Measurements from ENCODE around the gene TMC1. TPM values are rescaled to one million over a fixed set of nuclear protein-coding genes. Genes with fewer than 3 reads are reported as not detected.

The TMC1 gene
- total RNA-seq, 4 donors from 2014 or later: 0.32 TPM; not detected in 3

GRCh38 chr9:72788966-72789735 is 267.7 kb downstream of the TMC1 start:
- no peak overlapping the region for H3K27ac ChIP-seq

DNA sequence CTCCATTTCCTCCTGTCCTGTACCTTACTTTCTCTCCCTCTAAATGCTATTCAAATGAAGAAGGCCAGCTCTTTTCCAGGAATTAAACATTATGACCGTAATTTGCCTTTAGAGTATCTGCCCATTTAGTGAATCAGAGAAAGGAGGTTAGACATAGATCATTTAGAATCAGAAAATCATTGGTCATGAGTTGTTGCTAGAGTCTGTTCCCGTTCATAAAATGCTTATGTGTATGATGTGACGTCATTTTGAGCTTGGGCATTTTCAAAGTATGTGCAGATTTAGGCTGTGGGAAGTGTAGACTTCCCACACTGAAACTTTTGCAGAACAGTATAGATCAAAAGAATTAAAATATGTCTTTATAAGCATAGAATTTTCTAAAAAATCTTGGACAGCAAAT is 268.5 kb downstream of the TMC1 start:
- Histone ChIP-seq H3K27ac (no peak overlapping the region), H3K36me3 (no peaks in the 10 kb centered on the region), H3K4me1 (no peaks in the 10 kb centered on the region), H3K4me3 (no peak overlapping the region), H3K27me3 (no peaks in the 10 kb centered on the region), H3K9me3 (no peaks in the 10 kb centered on the region)
- WGBS, 2 donors (ENCODE audit: low coverage in 1 of 2): 77 to 80% methylated on average over 3 of the region's 3 CpGs
- no peak for DNase-seq
- TF ChIP-seq POLR2A (IDR thresholded peaks at IDR 0.05): no peak
- in situ Hi-C loops (cut with MboI; ENCODE audit: low pct_ligation_motif_present in 1 of 4, low pct_unique_long_range_greater_than_20kb in 1 of 4, low sequenced_read_pairs in 3 of 4) (loop anchor here in 2 of 4 donors (25.0 kb wide), 2 partner anchors 103 to 728 kb away; partner anchors contain the start of gene C9orf57 (in 1 of the 2)), intact Hi-C loops (cut with DNase I; ENCODE audit: low total_unique reads) (loop anchor here (2.0 kb wide), 1 partner anchor 37 kb away; no protein-coding TSS in a partner anchor)

More at GRCh38 chr9:72788966-72789735, 267.7 kb downstream of the TMC1 start:
- intact Hi-C loops (cut with DNase I; ENCODE audit: low total_unique reads): loop anchor here (2.0 kb wide), 1 partner anchor 36 kb away; no protein-coding TSS in a partner anchor
- no peaks in the 10 kb centered on the region for H3K27me3 ChIP-seq
- DNase-seq: no peak
- H3K36me3 ChIP-seq: no peaks in the 10 kb centered on the region
- in situ Hi-C loops (cut with MboI; ENCODE audit: low pct_ligation_motif_present in 1 of 4, low pct_unique_long_range_greater_than_20kb in 1 of 4, low sequenced_read_pairs in 3 of 4): loop anchor here in 2 of 4 donors (25.0 kb wide), 2 partner anchors 102 to 727 kb away; partner anchors contain the start of gene C9orf57 (in 1 of the 2)
- WGBS, 2 donors (ENCODE audit: low coverage in 1 of 2): 52 to 65% methylated on average over 5 of the region's 5 CpGs
- TF ChIP-seq POLR2A (IDR thresholded peaks at IDR 0.05): no peak
- no peak for TF ChIP-seq POLR2AphosphoS5 (IDR thresholded peaks at IDR 0.05)
- TF ChIP-seq, protein P1, sequence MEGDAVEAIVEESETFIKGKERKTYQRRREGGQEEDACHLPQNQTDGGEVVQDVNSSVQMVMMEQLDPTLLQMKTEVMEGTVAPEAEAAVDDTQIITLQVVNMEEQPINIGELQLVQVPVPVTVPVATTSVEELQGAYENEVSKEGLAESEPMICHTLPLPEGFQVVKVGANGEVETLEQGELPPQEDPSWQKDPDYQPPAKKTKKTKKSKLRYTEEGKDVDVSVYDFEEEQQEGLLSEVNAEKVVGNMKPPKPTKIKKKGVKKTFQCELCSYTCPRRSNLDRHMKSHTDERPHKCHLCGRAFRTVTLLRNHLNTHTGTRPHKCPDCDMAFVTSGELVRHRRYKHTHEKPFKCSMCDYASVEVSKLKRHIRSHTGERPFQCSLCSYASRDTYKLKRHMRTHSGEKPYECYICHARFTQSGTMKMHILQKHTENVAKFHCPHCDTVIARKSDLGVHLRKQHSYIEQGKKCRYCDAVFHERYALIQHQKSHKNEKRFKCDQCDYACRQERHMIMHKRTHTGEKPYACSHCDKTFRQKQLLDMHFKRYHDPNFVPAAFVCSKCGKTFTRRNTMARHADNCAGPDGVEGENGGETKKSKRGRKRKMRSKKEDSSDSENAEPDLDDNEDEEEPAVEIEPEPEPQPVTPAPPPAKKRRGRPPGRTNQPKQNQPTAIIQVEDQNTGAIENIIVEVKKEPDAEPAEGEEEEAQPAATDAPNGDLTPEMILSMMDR (IDR thresholded peaks at IDR 0.05): no peak
- TF ChIP-seq EP300 (IDR thresholded peaks at IDR 0.05; ENCODE audit: low read depth): no peak
- H3K4me3 ChIP-seq: no peak overlapping the region
- no peaks in the 10 kb centered on the region for H3K9me3 ChIP-seq
- H3K4me1 ChIP-seq: no peaks in the 10 kb centered on the region

DNA sequence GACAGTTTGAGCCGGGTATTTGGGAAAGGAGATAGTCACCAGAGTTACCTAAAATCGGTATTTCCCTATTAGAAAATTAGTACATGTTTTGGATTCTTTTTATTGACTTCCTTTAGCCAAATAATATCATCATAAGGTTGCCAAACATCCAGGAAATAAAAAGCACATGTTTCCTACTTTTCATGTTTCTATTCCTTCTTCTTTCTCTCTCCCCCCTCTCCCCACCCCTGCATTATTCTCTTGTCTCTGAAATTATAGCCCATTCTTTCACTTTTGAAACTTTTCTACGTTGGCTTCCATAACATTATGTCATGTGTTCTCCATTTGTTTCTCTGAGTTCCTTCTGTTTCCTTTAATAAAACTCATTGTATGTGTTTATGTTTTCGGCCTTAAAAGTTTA is 269.6 kb downstream of the TMC1 start:
- no peak for DNase-seq
- intact Hi-C loops (cut with DNase I; ENCODE audit: low total_unique reads) (no loop called here), in situ Hi-C loops (cut with MboI; ENCODE audit: low pct_ligation_motif_present in 1 of 4, low pct_unique_long_range_greater_than_20kb in 1 of 4, low sequenced_read_pairs in 3 of 4) (loop anchor here in 2 of 4 donors (25.0 kb wide), 2 partner anchors 104 to 729 kb away; partner anchors contain the start of gene C9orf57 (in 1 of the 2))
- Histone ChIP-seq H3K27ac (no peak overlapping the region), H3K27me3 (no peaks in the 10 kb centered on the region), H3K36me3 (no peaks in the 10 kb centered on the region), H3K4me3 (no peak overlapping the region), H3K4me1 (no peaks in the 10 kb centered on the region), H3K9me3 (peaks cover 0 to 4% of the 10 kb centered on the region in 2 donors)
- 60 to 70% methylated on average over 4 of the region's 4 CpGs for WGBS, 2 donors (ENCODE audit: low coverage in 1 of 2)
- TF ChIP-seq POLR2A (IDR thresholded peaks at IDR 0.05) (no peak), EP300 (IDR thresholded peaks at IDR 0.05; ENCODE audit: low read depth) (no peak), POLR2AphosphoS5 (IDR thresholded peaks at IDR 0.05) (no peak)
- TF ChIP-seq, protein P1 (IDR thresholded peaks at IDR 0.05): no peak

DNA sequence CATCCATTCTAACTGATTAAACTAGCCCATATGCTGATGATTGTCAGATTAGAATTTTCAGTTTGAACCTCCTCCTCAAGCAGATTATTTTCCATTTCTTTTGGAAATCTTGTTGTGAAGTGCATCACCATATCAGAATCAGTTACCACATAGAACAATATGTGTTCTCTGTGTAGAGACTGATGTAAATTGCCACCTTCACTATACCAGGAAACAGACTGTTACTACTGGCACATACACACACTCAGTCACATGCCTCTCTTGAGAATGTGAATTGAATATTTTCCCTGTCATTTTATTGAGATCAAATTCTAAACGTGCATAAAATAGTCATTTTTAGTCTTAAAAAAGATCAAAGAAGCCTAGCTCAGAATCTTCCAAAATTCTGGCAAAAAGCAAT is 270.0 kb downstream of the TMC1 start:
- Histone ChIP-seq H3K4me3 (no peak overlapping the region), H3K27me3 (no peaks in the 10 kb centered on the region), H3K4me1 (no peaks in the 10 kb centered on the region), H3K27ac (no peak overlapping the region), H3K9me3 (peaks cover 0 to 6% of the 10 kb centered on the region in 2 donors), H3K36me3 (no peaks in the 10 kb centered on the region)
- DNase-seq: no peak
- 28 to 41% methylated on average over 1 of the region's 1 CpG for WGBS, 2 donors (ENCODE audit: low coverage in 1 of 2)
- TF ChIP-seq POLR2A (IDR thresholded peaks at IDR 0.05) (no peak), EP300 (IDR thresholded peaks at IDR 0.05; ENCODE audit: low read depth) (no peak), POLR2AphosphoS5 (IDR thresholded peaks at IDR 0.05) (no peak)
- TF ChIP-seq, protein P1 (IDR thresholded peaks at IDR 0.05): no peak
- in situ Hi-C loops (cut with MboI; ENCODE audit: low pct_ligation_motif_present in 1 of 4, low pct_unique_long_range_greater_than_20kb in 1 of 4, low sequenced_read_pairs in 3 of 4) (loop anchor here in 2 of 4 donors (25.0 kb wide), 2 partner anchors 104 to 729 kb away; partner anchors contain the start of gene C9orf57 (in 1 of the 2)), intact Hi-C loops (cut with DNase I; ENCODE audit: low total_unique reads) (no loop called here)

Measured in transverse colon (tissue), 4 donors.